IPS-20b (cell line): Measurements from ENCODE around the gene COL17A1.

Experiments used
- H3K27ac ChIP-seq: one replicate; pipeline ENCODE4 v1.5.1; 2013; ENCODE audit warnings: low read length
- H3K27me3 ChIP-seq: 2 replicates; pipeline ENCODE4 v1.6.1; 2013; ENCODE audit warnings: mild to moderate bottlenecking, low read length, inconsistent platforms; ENCODE audit not compliant: insufficient read depth
- H3K36me3 ChIP-seq: 2 replicates; pipeline ENCODE4 v1.6.1; 2013; ENCODE audit warnings: low read depth, mild to moderate bottlenecking, inconsistent platforms, low read length, moderate library complexity; ENCODE audit not compliant: insufficient read depth
- H3K4me1 ChIP-seq: 2 replicates; pipeline ENCODE4 v1.6.1; 2013; ENCODE audit warnings: mild to moderate bottlenecking, control low read depth, inconsistent platforms, low read length, moderate library complexity; ENCODE audit not compliant: insufficient read depth
- H3K4me3 ChIP-seq: 2 replicates; pipeline ENCODE4 v1.5.1; 2013; ENCODE audit warnings: mild to moderate bottlenecking, low read length, inconsistent platforms
- H3K9ac ChIP-seq: 2 replicates; pipeline ENCODE4 v1.6.1; 2013; ENCODE audit warnings: low read depth, mild to moderate bottlenecking, inconsistent platforms, low read length, moderate library complexity
- H3K9me3 ChIP-seq: 2 replicates; pipeline ENCODE4 v1.6.1; 2013; ENCODE audit warnings: mild to moderate bottlenecking, low read depth, low read length, inconsistent platforms; ENCODE audit not compliant: insufficient read depth

Gene COL17A1

DNA sequence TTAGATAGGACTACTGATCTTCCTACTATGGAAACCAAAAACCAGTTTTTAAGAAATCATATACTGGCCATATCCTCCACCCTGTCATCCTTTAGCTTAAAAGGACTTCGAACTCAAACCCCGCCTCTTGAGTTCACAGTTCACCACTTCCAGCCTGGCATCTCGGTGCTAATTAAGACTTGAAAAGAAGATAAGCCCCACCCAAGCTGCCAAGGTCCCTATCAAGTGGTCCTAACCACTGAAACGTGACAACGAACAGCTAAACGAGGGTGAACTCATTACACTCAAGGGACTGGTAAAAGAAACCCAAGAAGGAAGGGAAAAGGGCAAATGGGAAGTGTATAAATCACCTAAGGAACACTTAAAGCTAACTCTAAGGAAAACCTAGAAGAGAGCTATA lies 16.1 kb downstream of the COL17A1 start:
- peaks cover 30% of the 10 kb centered on the region; the same call in 1 of the 2 replicates for H3K4me1 ChIP-seq
- no peaks in the 10 kb centered on the region for H3K9me3 ChIP-seq
- H3K27me3 ChIP-seq = no peaks in the 10 kb centered on the region
- H3K36me3 ChIP-seq = no peaks in the 10 kb centered on the region
- H3K27ac ChIP-seq = no peak overlapping the region
- no peak overlapping the region for H3K4me3 ChIP-seq
- no peak overlapping the region for H3K9ac ChIP-seq

DNA sequence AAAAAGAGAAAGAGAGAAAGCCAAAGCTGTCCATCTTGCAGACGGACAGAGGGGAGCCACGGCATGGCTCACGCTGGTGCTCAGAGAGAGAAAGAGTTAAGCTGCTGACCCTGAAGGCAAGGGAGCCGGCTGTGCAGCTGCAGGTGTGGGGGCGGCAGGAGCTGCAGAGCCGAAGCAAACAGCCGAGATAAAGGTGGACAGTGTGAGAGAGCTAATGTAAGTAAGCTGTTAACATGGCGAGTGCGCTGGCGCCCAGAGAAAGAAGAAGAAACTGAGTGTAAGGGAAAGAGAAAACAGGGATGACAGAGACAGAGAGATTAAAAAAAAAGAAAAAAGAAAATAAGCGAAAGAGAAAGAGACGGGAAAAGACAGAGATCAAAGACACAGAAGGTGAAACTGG lies 18.2 kb downstream of the COL17A1 start:
- peak overlapping the region; percentile 62; the same call in 1 of the 2 replicates for H3K9ac ChIP-seq
- H3K4me1 ChIP-seq = peaks cover 30% of the 10 kb centered on the region; the same call in 1 of the 2 replicates
- H3K4me3 ChIP-seq = peak overlapping the region; percentile 47; the same call in 1 of the 2 replicates
- no peaks in the 10 kb centered on the region for H3K36me3 ChIP-seq
- H3K9me3 ChIP-seq = no peaks in the 10 kb centered on the region
- H3K27ac ChIP-seq = peak overlapping the region; percentile 4
- H3K27me3 ChIP-seq = no peaks in the 10 kb centered on the region

DNA sequence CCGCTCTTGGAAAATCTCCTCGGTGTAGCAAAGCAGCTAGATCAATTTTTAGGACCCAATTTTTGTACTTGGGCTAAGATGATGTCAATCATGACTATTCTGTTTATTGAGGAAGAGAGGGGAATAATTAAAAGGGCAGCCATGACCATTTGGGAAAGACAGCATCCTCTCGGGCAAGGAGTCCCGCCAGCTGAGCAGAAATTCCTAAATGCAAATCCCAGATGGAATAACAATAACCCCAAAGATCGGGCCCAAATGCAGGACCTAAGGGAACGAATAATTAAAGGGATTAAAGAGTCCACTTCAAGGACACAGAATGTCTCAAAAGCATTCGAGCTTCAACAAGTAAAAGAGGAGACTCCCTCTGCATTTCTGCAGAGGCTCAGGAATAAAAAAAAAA lies 18.7 kb downstream of the COL17A1 start:
- Histone ChIP-seq H3K4me1 (peaks cover 30% of the 10 kb centered on the region; the same call in 1 of the 2 replicates), H3K36me3 (no peaks in the 10 kb centered on the region), H3K9me3 (no peaks in the 10 kb centered on the region), H3K27me3 (no peaks in the 10 kb centered on the region), H3K27ac (peak overlapping the region; percentile 4), H3K4me3 (peak overlapping the region; percentile 47; the same call in 1 of the 2 replicates), H3K9ac (peak overlapping the region; percentile 62; the same call in 1 of the 2 replicates)

DNA sequence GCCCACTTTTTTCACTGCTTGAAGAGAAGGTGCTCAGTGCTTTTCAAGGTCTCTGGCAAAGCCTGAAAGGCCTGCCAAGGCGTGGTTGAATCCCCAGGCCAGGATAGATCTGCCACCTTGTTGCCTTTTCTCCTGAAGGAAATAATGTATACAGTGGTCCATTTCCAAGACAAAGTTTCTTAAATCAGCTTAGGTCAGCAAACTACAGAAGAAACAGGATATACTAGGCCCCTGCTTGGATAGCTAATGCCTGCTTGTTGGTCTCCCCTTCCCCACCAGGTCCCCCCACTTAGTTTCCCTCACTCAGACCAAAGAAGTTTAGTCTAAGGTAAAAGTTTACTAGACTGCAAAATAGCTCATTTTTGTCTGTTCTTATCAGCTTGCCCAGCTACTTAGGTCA lies 19.9 kb downstream of the COL17A1 start:
- Histone ChIP-seq H3K27me3 (no peaks in the 10 kb centered on the region), H3K4me1 (peaks cover 30% of the 10 kb centered on the region; the same call in 1 of the 2 replicates), H3K9me3 (no peaks in the 10 kb centered on the region), H3K27ac (no peak overlapping the region), H3K36me3 (no peaks in the 10 kb centered on the region), H3K9ac (no peak overlapping the region; the same call in 1 of the 2 replicates), H3K4me3 (no peak overlapping the region)

DNA sequence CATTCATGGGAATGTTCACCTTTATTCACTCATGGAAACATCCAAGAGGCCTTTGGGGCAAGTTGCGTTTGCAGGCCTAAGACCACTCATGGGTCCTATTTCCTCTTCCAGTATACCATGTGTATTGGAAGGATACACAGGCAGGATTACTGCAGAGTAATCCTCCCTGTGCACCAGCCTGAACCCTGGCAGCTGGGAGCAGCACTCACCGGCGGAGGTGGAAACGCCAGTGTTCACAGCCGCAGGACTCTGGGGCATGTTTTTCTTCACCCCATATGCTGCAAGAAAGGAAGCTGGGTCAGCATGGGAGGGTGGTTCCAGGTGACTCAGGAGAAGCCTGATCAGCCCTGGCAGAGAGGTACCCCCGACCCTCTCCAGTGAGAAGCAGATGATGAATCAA lies 24.5 kb downstream of the COL17A1 start:
- no peak overlapping the region for H3K27ac ChIP-seq
- no peaks in the 10 kb centered on the region for H3K27me3 ChIP-seq
- no peaks in the 10 kb centered on the region for H3K36me3 ChIP-seq
- H3K4me3 ChIP-seq = no peak overlapping the region
- H3K9ac ChIP-seq = no peak overlapping the region
- H3K4me1 ChIP-seq = peaks cover 25% of the 10 kb centered on the region
- H3K9me3 ChIP-seq = no peaks in the 10 kb centered on the region

DNA sequence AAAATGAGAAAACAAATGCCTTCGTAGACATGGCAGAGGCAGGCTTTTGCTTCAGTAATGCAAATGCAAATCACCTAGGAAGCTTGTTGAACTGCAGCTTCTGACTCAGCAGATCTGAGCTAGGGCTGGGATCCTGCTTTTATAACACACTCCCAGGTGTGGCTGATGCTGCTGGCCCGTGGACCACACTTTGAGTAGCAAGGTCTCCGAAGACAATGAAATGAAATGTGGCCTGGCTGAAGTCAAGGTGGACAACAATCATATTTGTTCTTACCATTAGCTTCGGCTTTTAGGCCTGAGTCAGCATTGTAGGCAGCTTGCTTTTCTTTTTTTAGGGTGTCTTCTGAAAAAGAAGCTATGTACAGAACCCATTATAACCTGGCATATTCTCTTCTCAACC lies 26.3 kb downstream of the COL17A1 start:
- H3K9me3 ChIP-seq = no peaks in the 10 kb centered on the region
- no peaks in the 10 kb centered on the region for H3K36me3 ChIP-seq
- peak overlapping the region; percentile 60; the same call in 1 of the 2 replicates for H3K9ac ChIP-seq
- peak overlapping the region; percentile 85 for H3K27ac ChIP-seq
- no peaks in the 10 kb centered on the region for H3K27me3 ChIP-seq
- no peak overlapping the region for H3K4me3 ChIP-seq
- peaks cover 26% of the 10 kb centered on the region for H3K4me1 ChIP-seq

DNA sequence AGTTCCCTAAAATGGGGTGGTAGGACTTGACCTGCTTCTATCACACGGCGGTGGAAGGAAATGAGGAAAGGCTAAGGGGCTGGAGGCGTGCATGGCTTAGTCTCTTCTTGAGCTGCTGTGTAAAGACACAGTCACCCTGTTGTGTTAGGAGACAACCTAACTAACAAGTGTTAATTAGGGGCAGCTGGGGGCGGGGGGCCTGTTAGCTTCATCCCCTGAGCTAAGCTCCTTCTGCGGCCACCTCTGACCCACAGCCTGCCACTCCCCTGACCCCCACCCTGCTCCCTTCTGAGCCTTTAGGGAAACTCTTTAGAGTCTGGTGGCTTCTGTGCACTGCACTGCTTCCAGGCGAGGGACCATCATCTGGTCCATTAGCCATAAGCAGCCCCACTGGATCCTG lies 28.0 kb downstream of the COL17A1 start:
- peak overlapping the region; percentile 30; the same call in 1 of the 2 replicates for H3K9ac ChIP-seq
- no peak overlapping the region for H3K27ac ChIP-seq
- H3K4me1 ChIP-seq = peaks cover 26% of the 10 kb centered on the region
- no peaks in the 10 kb centered on the region for H3K9me3 ChIP-seq
- H3K4me3 ChIP-seq = no peak overlapping the region
- no peaks in the 10 kb centered on the region for H3K27me3 ChIP-seq
- H3K36me3 ChIP-seq = no peaks in the 10 kb centered on the region

DNA sequence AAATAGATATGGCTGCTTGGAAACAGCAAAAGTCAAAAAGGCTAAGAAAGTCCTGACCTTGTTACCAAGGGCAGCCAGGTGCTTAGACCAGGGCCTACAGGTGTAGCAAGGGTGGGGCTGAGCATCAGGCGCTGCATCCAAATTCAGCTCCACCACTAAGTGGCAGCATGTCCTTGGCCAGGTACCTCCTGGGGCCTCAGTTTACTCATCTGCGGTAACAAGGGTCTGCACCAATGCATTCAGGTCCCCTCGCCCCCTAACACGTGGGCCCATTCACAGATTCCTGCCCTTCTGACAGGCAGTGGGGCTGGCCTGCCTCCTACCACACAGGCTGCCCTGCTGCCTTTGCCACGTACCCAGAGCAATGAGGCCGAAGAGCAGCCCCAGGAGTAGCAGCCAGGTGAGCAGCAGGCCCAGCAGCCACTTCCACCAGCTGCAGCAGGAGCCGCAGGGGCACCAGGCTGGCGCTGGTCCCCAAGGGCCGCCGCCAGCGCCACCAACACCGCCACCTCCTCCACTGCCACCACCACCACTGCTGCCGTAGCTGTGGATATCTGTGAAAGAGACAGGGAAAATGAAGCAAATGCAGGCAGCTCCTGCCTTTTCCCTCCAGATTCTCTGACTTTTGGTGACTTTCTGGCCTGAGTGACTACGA lies 28.9 kb downstream of the COL17A1 start:
- H3K9ac ChIP-seq = 0 out of 2 replicates have a peak overlapping the region, but pooled peaks have one; percentile 30
- no peaks in the 10 kb centered on the region for H3K9me3 ChIP-seq
- no peak overlapping the region for H3K27ac ChIP-seq
- no peaks in the 10 kb centered on the region for H3K27me3 ChIP-seq
- H3K4me3 ChIP-seq = no peak overlapping the region
- no peaks in the 10 kb centered on the region for H3K36me3 ChIP-seq
- H3K4me1 ChIP-seq = peaks cover 26% of the 10 kb centered on the region

DNA sequence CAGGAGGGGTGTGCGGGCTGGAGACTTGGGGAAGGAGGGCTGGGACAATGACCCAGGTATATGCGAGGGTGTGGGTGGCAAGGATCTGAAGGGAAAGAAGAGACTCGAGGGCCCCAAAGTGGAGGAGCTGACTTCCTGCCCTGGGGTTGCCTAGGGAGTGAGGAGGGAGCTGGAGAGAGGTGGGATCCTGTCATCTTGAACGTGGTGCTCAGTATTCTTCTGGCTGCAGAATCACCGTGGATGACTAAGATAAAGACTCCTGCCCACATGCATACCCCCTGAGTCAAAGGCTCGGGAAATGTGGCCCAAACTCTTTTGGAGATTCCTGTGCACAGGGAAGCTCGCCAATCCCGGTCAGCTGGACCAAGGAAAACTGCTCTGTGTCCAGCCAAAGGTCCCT lies 31.2 kb downstream of the COL17A1 start:
- H3K27ac ChIP-seq = no peak overlapping the region

DNA sequence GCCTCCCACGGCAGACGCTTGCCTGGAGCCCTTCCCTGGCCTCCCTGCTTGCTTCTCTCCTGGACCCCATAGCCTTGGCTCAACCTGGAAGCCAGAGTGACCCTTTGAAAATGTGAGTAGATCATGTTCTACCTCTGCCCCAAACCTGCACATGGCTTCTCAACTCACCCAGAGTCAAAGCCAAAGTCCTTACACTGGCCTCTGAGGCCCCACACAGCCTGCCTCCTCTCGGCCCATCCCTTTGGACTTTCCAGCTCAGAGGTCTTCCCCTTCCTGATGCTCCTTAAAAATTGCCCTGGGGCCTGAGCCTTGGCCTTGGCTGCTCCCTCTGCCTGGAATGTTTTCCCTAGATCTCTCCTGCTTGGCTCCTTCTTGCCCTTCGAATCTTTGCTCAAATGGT lies 32.5 kb downstream of the COL17A1 start:
- H3K27ac ChIP-seq = no peak overlapping the region
- H3K27me3 ChIP-seq = no peaks in the 10 kb centered on the region
- peaks cover 10% of the 10 kb centered on the region; the same call in 1 of the 2 replicates for H3K4me1 ChIP-seq
- no peaks in the 10 kb centered on the region for H3K36me3 ChIP-seq
- H3K9me3 ChIP-seq = no peaks in the 10 kb centered on the region
- no peak overlapping the region for H3K4me3 ChIP-seq
- no peak overlapping the region for H3K9ac ChIP-seq

More for the DNA sequence above, 31.2 kb downstream of the COL17A1 start:
- Histone ChIP-seq H3K9me3 (no peaks in the 10 kb centered on the region), H3K36me3 (no peaks in the 10 kb centered on the region), H3K27me3 (no peaks in the 10 kb centered on the region), H3K4me1 (peaks cover 18% of the 10 kb centered on the region), H3K9ac (no peak overlapping the region), H3K4me3 (no peak overlapping the region)

DNA sequence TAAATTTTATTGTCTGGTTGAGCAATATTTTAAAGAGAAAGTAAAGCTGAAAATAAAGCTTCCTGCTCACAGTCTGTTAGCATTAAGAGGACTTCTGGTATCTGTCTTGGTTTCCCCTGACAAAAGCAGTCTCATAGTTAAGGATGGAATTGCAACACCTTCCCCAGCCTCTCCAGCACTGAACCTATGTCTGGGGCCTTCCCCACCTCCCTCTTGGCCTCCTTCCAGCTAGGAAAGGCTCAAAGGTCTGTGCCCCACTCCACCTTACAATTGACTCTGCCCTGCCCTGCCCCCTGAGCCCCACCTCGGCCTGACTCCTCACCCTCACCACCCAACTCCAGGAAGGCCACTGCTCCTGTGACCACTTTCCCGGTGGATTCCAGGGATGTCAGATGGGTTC lies 33.2 kb downstream of the COL17A1 start:
- no peaks in the 10 kb centered on the region for H3K27me3 ChIP-seq
- no peak overlapping the region for H3K9ac ChIP-seq
- no peak overlapping the region for H3K4me3 ChIP-seq
- H3K36me3 ChIP-seq = no peaks in the 10 kb centered on the region
- H3K4me1 ChIP-seq = peaks cover 4% of the 10 kb centered on the region; the same call in 1 of the 2 replicates
- H3K9me3 ChIP-seq = no peaks in the 10 kb centered on the region
- no peak overlapping the region for H3K27ac ChIP-seq

DNA sequence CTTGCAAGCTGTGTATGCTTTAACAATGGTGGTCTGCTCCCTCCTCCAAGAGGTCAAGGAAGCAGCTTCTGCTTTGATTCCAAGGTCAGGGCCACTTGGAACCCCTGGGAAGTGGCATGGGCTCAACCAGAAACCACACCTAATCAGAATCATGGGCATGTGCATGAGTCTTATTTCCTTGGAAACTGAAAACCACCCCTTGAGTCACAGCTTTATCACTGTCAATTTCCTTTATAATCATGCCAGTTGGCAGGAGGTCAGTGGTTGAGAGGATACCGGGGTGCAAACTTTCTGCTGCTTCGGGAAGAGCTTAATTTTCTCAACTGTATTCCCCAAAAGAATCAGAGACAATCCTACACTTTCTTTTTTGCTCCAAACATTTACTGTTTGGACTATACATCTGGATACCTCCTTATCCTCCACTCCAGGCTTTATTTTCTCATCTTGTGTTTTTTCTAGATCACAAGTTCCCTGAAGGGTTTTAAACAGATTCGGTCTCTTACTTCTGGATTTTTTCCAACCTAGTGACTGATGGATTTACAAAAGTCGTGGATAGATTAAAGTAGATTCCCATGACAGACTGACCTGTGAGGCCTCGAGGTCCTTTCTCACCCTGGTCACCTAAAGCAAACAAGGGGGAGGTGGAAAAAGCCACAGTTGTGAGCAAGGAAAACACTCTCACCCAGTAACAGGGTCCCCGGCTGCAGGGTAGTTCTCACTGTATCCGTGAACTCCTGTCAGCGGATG lies 36.0 kb downstream of the COL17A1 start:
- no peaks in the 10 kb centered on the region for H3K9me3 ChIP-seq
- no peak overlapping the region for H3K9ac ChIP-seq
- H3K27me3 ChIP-seq = no peaks in the 10 kb centered on the region
- no peak overlapping the region for H3K4me3 ChIP-seq
- H3K36me3 ChIP-seq = no peaks in the 10 kb centered on the region
- H3K4me1 ChIP-seq = 0 out of 2 replicates have a peak, but pooled peaks cover 2% of the 10 kb centered on the region
- no peak overlapping the region for H3K27ac ChIP-seq
